Upper lobe of left lung (tissue), 4 donors: Measurements from ENCODE around the gene RECQL5.

Source experiments
- POLR2AphosphoS5 ChIP-seq, 2 donors: sonication (generic); formaldehyde crosslinking; IDR thresholded peaks; one replicate each; pipeline ENCODE4 v1.5.1; 2017; ENCODE audit warnings: antibody characterized with exemption in 2 of 2
- TF ChIP-seq, protein P1 (sequence below), 6 experiments: fragments of 450-650 bp in 4 of 6; fragments of 200-600 bp in 2 of 6; sonication (generic) in 2 of 6; IDR thresholded peaks; one replicate each; pipeline ENCODE4 v1.5.1; 2016 to 2019; ENCODE audit warnings: antibody characterized with exemption in 6 of 6

DNA sequence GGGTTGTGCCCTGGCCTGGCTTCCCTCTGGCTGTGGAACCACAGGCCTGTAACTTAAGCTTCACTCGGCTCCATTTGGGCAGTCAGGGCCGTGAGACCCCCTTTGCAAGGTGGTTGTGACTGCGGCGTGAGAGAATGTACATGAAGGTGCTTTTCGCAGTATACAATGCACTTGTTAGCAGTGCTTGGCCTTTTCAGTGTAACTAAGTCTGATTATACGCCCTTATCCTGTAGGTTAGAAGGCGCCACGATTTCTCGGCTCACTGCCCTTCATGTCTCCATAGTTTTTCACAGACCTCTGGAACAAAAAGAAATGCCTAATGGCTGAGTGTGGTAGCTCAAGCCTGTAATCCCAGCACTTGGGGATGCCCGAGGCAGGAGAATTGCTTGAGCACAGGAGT lies 13.5 kb upstream of the RECQL5 start:
- TF ChIP-seq POLR2AphosphoS5 (IDR thresholded peaks at IDR 0.05), result no peak
- TF ChIP-seq, protein P1, sequence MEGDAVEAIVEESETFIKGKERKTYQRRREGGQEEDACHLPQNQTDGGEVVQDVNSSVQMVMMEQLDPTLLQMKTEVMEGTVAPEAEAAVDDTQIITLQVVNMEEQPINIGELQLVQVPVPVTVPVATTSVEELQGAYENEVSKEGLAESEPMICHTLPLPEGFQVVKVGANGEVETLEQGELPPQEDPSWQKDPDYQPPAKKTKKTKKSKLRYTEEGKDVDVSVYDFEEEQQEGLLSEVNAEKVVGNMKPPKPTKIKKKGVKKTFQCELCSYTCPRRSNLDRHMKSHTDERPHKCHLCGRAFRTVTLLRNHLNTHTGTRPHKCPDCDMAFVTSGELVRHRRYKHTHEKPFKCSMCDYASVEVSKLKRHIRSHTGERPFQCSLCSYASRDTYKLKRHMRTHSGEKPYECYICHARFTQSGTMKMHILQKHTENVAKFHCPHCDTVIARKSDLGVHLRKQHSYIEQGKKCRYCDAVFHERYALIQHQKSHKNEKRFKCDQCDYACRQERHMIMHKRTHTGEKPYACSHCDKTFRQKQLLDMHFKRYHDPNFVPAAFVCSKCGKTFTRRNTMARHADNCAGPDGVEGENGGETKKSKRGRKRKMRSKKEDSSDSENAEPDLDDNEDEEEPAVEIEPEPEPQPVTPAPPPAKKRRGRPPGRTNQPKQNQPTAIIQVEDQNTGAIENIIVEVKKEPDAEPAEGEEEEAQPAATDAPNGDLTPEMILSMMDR (IDR thresholded peaks at IDR 0.05), result no peak
